Lower lobe of right lung (tissue), 2 donors: ENCODE results near the gene JMY. TPM values are rescaled to one million over a fixed set of nuclear protein-coding genes. Genes with fewer than 3 reads are reported as not detected.
A peak's percentile ranks its signal among the peaks of the same experiment; 100 is the strongest.
"Not testable (repeated sequence)": the region's sequence is repeated elsewhere in the genome, so short reads cannot be mapped to it uniquely, and the experiment has no call there.

ENCODE experiments used
- ATAC-seq, 2 donors: fragments of 200-7000 bp; cut with Tn5 transposase; one replicate each; pipeline ENCODE4 v1.9.1; 2020 to 2022; ENCODE audit warnings: mild to moderate bottlenecking in 2 of 2, moderate library complexity in 2 of 2
- DNase-seq: peaks from one replicate; pipeline ENCODE4 v3.0.0-alpha.2; 2020
- H3K27ac ChIP-seq: fragments of 200-600 bp; one replicate; pipeline ENCODE4 v1.8.0; 2022
- H3K27me3 ChIP-seq: fragments of 200-600 bp; one replicate; pipeline ENCODE4 v1.8.0; 2022; ENCODE audit warnings: low read depth
- H3K36me3 ChIP-seq: fragments of 200-600 bp; one replicate; pipeline ENCODE4 v1.8.0; 2022; ENCODE audit warnings: mild to moderate bottlenecking
- H3K4me1 ChIP-seq: fragments of 200-600 bp; one replicate; pipeline ENCODE4 v1.8.0; 2022
- H3K4me3 ChIP-seq: fragments of 200-600 bp; one replicate; pipeline ENCODE4 v1.8.0; 2022; ENCODE audit warnings: mild to moderate bottlenecking
- H3K9me3 ChIP-seq: fragments of 200-600 bp; one replicate; pipeline ENCODE4 v1.8.0; 2022
- CTCF ChIP-seq: fragments of 200-600 bp; IDR thresholded peaks from one replicate; pipeline ENCODE4 v1.8.0; 2022; ENCODE audit warnings: antibody characterized with exemption, mild to moderate bottlenecking
- intact Hi-C: fragments of 100-400 bp; cut with DNase I; formaldehyde crosslinking; loops from one replicate; pipeline ENCODE4 v1.11.0; 2022
- total RNA-seq: library from RNA; stranded (reverse); fragmentation: NEBNext Ultra II Directional; extraction: Animal tissue kit (Norgen Biotek cat#: 25700); gene quantifications from one replicate; pipeline ENCODE4 v1.2.1, GENCODE V29; 2021
- donor health status: DM: no; HTN: yes; CAD: no; lungs with severe emphysema.

JMY gene
- total RNA-seq, 1 donor from 2014 or later, result 10.6 TPM

- DNase-seq, result no peak
- H3K27me3 ChIP-seq, result no peaks in the 10 kb centered on the region
- no peaks in the 10 kb centered on the region for H3K36me3 ChIP-seq
- H3K27ac ChIP-seq, result no peak overlapping the region
- peaks cover 35% of the 10 kb centered on the region for H3K4me1 ChIP-seq
- intact Hi-C loops, result no loop called here
- no peak for TF ChIP-seq CTCF
- no peaks in the 10 kb centered on the region for H3K9me3 ChIP-seq
- ATAC-seq, result no peak
- H3K4me3 ChIP-seq, result no peak overlapping the region
Observed at GRCh38 chr5:79243224-79243623, 7.3 kb downstream of the JMY start.

- H3K27ac ChIP-seq, DNase-seq: not testable (repeated sequence)
Observed at GRCh38 chr5:79254067-79254466, 18.1 kb downstream of the JMY start.

GRCh38 chr5:79255786-79256557 lies 20.0 kb downstream of the JMY start:
- peak; percentile 57 to 71 for ATAC-seq
- H3K27ac ChIP-seq, result no peak overlapping the region
- TF ChIP-seq CTCF, result peak; percentile 37
- H3K36me3 ChIP-seq, result no peaks in the 10 kb centered on the region
- no peaks in the 10 kb centered on the region for H3K9me3 ChIP-seq
- DNase-seq, result no peak
- H3K27me3 ChIP-seq, result no peaks in the 10 kb centered on the region
- intact Hi-C loops, result no loop called here
- H3K4me3 ChIP-seq, result no peak overlapping the region
- no peaks in the 10 kb centered on the region for H3K4me1 ChIP-seq

More at GRCh38 chr5:79254067-79254466, 18.1 kb downstream of the JMY start:
- H3K4me3 ChIP-seq, H3K27me3 ChIP-seq, ATAC-seq, H3K9me3 ChIP-seq, H3K36me3 ChIP-seq, intact Hi-C loops, H3K4me1 ChIP-seq: not testable (repeated sequence)

GRCh38 chr5:79256563-79256962 lies 20.6 kb downstream of the JMY start:
- ATAC-seq (no peak), DNase-seq (no peak)
- TF ChIP-seq CTCF, result no peak
- Histone ChIP-seq H3K27ac (no peak overlapping the region), H3K4me1 (no peaks in the 10 kb centered on the region), H3K9me3 (no peaks in the 10 kb centered on the region), H3K4me3 (no peak overlapping the region), H3K36me3 (no peaks in the 10 kb centered on the region), H3K27me3 (no peaks in the 10 kb centered on the region)
- intact Hi-C loops, result no loop called here

GRCh38 chr5:79257314-79257713 lies 21.4 kb downstream of the JMY start:
- Histone ChIP-seq H3K27me3 (no peaks in the 10 kb centered on the region), H3K9me3 (no peaks in the 10 kb centered on the region), H3K4me1 (no peaks in the 10 kb centered on the region), H3K27ac (no peak overlapping the region), H3K4me3 (no peak overlapping the region), H3K36me3 (no peaks in the 10 kb centered on the region)
- intact Hi-C loops, result no loop called here
- no peak for TF ChIP-seq CTCF
- DNase-seq (no peak), ATAC-seq (no peak)

- ATAC-seq (no peak), DNase-seq (no peak)
- Histone ChIP-seq H3K9me3 (no peaks in the 10 kb centered on the region), H3K27ac (no peak overlapping the region), H3K36me3 (no peaks in the 10 kb centered on the region), H3K4me3 (no peak overlapping the region), H3K27me3 (no peaks in the 10 kb centered on the region), H3K4me1 (no peaks in the 10 kb centered on the region)
- no peak for TF ChIP-seq CTCF
- intact Hi-C loops, result no loop called here
Observed at GRCh38 chr5:79258801-79259200, 22.9 kb downstream of the JMY start.
